Stimulated activated naive B cell treated with anti-CD40 and anti-IgM and Interleukin-4, amounts not matched to agents 10 μg/mL and 1 μg/mL and 100 μg/mL, for 72 hours (primary cell): ENCODE data around the gene IFT43.

Source experiments
- ATAC-seq, 2 donors: fragments of 150-1000 bp; cut with Tn5 transposase; replicated peaks; 2 replicates each; pipeline ENCODE4 v1.10.0; 2021; ENCODE audit warnings: moderate library complexity in 1 of 2
- DNase-seq: peaks from one replicate; pipeline ENCODE4 v3.0.0; 2021
- H3K27ac Mint-ChIP-seq: one replicate; pipeline ENCODE4 v1.8.0; 2022; ENCODE audit warnings: mild to moderate bottlenecking, mixed read lengths
- H3K27me3 Mint-ChIP-seq, 2 donors: one replicate each; pipeline ENCODE4 v1.8.0; 2022; ENCODE audit warnings: mixed read lengths in 2 of 2
- H3K36me3 Mint-ChIP-seq, 2 donors: one replicate each; pipeline ENCODE4 v1.8.0; 2022; ENCODE audit warnings: mixed read lengths in 2 of 2, mild to moderate bottlenecking in 1 of 2
- H3K4me1 Mint-ChIP-seq, 2 donors: one replicate each; pipeline ENCODE4 v1.8.0; 2022; ENCODE audit warnings: mixed read lengths in 2 of 2, mild to moderate bottlenecking in 1 of 2
- H3K4me3 Mint-ChIP-seq, 2 donors: one replicate each; pipeline ENCODE4 v1.8.0; 2022; ENCODE audit warnings: mild to moderate bottlenecking in 2 of 2, mixed read lengths in 2 of 2, moderate library complexity in 1 of 2
- H3K9me3 Mint-ChIP-seq, 2 donors: one replicate each; pipeline ENCODE4 v1.8.0; 2022; ENCODE audit warnings: mixed read lengths in 2 of 2, mild to moderate bottlenecking in 1 of 2

IFT43 gene

DNA sequence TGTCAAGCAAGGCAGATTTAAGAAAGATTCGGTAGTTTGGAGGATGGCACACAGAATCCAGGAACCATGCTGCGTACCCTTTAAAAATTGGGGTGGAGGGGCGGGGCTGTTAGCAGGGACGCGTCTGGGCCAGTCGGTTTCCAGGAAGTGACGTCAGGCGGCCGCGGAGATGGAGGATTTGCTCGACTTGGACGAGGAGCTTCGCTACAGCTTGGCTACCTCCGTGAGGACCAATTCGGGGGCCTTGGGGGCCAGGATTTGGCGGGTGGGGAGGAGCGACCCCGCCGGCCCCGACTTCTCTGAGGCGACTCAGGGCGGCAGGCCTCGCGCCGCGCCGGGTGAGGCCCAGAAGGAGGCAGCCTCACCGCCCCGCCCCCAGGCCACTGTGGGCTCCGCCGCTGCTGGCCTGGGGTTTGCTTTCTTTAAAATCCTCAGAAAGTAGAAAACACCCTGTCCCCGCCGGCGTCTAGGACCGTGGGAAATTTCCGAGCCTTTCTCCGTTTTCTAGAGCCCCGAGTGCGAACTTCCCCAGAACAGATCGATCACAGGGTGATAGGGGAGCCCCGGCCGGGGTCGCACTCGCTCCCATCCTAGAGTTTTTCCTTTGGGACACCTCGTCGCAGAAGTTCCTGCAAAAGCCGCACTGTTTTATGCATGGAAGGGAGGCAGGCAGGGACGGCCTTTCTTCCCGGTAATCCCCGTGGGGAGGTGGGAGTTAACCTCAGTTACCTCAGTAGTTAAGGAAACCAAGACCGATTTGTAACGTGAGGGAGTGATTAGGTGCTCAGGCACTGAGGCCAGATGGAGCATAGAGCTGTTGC is at the start of gene IFT43:
IFT43 (plus strand) TSS at position 146 of the 821 bp plus-strand sequence; CDS start at position 170, 24 bp downstream.
- Mint-ChIP-seq H3K9me3 (no peaks in the 10 kb centered on the region), H3K4me3 (peak within 1 kb of the TSS; percentile 91 to 93), H3K36me3 (peaks cover 7 to 8% of the 10 kb centered on the region in 2 donors), H3K27me3 (no peaks in the 10 kb centered on the region), H3K27ac (peak within 1 kb of the TSS; percentile 93), H3K4me1 (peaks cover 14 to 22% of the 10 kb centered on the region in 2 donors)
- peak; percentile 76 to 83 for ATAC-seq
- DNase-seq: peak; percentile 81

DNA sequence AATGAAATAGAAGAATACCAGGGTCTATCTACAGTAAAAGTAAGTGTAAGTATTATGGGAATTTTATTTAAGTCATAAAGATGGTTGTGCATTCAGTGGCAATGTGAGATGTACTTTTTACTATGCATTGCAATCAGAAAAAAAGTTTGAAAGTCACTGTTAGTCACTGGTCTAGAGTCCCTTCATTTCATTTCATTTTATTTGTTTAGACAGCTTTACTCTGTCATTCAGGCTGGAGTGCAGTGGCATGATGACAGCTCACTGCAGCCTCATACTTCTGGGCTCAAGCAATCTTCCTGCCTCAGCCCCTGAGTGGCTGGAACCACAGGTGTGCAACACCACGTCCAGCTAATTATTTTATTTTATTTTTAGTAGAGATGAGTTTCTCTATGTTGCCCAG is 46.4 kb upstream of the IFT43 start:
- ATAC-seq (no peak), DNase-seq (no peak)
- H3K36me3 Mint-ChIP-seq: peaks cover 6 to 18% of the 10 kb centered on the region in 2 donors
- no peak overlapping the region for H3K4me3 Mint-ChIP-seq
- peaks cover 11 to 14% of the 10 kb centered on the region in 2 donors for H3K4me1 Mint-ChIP-seq
- no peaks in the 10 kb centered on the region for H3K9me3 Mint-ChIP-seq
- H3K27ac Mint-ChIP-seq: no peak overlapping the region
- H3K27me3 Mint-ChIP-seq: no peaks in the 10 kb centered on the region

DNA sequence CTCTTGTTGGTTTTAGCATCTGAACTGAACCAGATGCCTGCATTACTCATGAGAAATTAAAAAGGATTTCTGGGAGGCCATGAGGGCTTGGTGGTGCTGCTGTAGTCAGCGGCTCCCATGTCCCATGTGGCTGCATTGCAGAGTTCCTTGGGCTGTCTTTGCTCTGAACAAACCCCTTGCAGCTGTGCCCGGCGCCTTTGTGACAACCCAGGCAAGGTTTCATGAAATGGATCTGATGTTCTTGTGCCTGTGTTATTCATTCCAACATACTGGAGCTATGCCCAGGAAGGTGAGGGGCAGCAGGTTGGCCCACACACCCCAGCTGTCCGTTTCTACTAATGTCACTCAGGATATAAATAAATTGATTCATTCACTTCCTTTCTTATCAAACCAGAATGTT is 44.5 kb upstream of the IFT43 start:
- Mint-ChIP-seq H3K4me1 (peaks cover 0 to 5% of the 10 kb centered on the region in 2 donors), H3K9me3 (no peaks in the 10 kb centered on the region), H3K27me3 (no peaks in the 10 kb centered on the region), H3K27ac (no peak overlapping the region), H3K4me3 (no peak overlapping the region), H3K36me3 (peaks cover 6 to 21% of the 10 kb centered on the region in 2 donors)
- DNase-seq: no peak
- ATAC-seq: no peak

DNA sequence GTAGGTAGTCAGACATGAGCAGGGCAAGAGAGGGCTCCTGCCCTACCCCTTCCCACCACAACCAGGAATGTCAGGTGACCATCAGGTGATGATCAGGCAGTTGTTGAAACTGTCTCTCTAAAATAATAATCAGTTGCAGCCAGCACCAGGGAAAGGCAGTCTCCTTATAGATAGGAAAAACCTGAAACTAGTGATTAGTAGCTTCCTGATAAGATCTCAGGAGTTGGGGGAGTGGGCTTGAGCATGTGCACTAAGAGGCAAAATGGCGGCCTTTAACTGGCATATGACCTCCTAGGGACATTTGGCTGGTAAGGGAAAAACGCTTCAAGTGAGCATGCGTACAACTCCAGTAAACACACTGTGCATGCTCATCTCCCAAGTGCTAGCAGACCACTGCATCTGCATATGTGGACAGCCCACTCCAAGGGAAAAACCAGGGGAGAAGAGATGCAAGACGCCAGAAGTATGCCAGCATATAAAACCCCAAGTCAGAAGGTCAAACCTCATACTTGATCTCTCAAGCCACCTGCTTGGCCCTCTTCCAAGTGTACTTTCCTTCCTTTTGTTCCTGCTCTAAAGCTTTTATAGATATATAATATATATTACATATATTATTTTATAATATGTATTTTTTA is 40.8 kb upstream of the IFT43 start:
- no peak for DNase-seq
- no peak overlapping the region for H3K4me3 Mint-ChIP-seq
- H3K27ac Mint-ChIP-seq: no peak overlapping the region
- peaks cover 0 to 5% of the 10 kb centered on the region in 2 donors for H3K4me1 Mint-ChIP-seq
- H3K36me3 Mint-ChIP-seq: peaks cover 0 to 13% of the 10 kb centered on the region in 2 donors
- peak; percentile 63 to 71 for ATAC-seq
- H3K27me3 Mint-ChIP-seq: no peaks in the 10 kb centered on the region
- no peaks in the 10 kb centered on the region for H3K9me3 Mint-ChIP-seq

DNA sequence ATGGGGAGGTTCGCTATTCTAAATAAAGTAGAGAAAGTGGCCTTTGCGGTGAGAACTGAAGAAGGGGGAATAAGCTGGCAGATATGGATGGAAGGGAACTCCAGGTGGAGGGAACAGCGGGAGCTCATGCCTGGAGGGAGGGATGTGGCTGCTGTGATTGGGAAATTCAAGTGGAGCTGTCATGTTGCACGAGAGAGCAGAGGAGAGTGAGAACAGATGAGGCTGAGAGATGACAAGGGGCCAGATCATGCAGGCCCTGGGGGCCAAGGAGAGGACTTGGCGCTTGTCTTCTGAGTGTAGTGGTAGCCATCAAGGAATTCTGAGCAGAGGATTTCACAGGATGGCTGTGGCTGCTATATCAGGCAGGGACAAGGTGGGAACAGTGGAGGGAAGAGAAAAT is 38.8 kb upstream of the IFT43 start:
- Mint-ChIP-seq H3K4me1 (peaks cover 0 to 5% of the 10 kb centered on the region in 2 donors), H3K27ac (no peak overlapping the region)
- no peak for DNase-seq

DNA sequence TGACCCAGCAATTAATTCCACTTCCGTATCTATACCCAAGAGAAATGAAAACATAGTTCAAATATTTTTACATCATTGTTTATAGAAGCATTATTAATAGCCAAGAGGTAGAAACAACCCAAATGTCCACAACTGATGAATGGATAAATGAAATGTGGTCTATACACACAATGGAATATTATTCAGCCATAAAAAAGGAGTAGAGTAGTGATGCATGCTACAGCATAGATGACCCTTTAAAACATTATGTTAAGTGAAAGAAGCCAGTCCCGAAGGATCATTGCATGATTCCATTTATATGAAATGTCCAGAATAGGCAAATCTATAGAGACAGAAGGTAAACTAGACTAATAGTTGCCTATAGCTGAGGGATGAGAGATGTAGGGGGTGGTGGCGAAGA is 33.1 kb upstream of the IFT43 start:
- Mint-ChIP-seq H3K27ac (no peak overlapping the region), H3K36me3 (peaks cover 7 to 17% of the 10 kb centered on the region in 2 donors), H3K4me1 (peaks cover 12 to 20% of the 10 kb centered on the region in 2 donors), H3K27me3 (no peaks in the 10 kb centered on the region), H3K4me3 (no peak overlapping the region), H3K9me3 (peaks cover 5 to 6% of the 10 kb centered on the region in 2 donors)
- ATAC-seq (no peak), DNase-seq (no peak)

More for the DNA sequence above, 38.8 kb upstream of the IFT43 start:
- ATAC-seq: no peak
- Mint-ChIP-seq H3K9me3 (no peaks in the 10 kb centered on the region), H3K36me3 (peaks cover 0 to 17% of the 10 kb centered on the region in 2 donors), H3K4me3 (no peak overlapping the region), H3K27me3 (no peaks in the 10 kb centered on the region)

DNA sequence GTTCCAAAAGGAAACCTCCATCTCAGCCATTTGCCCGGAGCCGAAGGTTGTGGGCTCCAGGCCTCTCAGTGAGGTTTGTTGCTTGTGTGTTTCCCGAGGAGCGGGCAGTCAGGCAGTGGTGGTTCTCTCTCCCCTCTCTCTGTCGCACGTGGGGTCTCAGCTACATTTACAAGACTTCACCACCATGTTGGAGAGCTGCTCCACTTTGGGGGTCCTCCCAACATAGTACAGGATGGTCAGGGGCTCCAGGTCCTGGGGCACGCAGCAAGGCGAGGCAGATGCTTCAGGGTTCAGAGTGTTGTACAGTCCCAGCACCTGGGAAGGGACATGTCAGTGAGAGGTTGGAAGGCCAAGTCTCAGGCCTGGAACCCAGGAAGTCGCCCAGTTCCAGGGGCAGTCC is 26.5 kb upstream of the IFT43 start:
- DNase-seq: no peak
- H3K36me3 Mint-ChIP-seq: peaks cover 13 to 19% of the 10 kb centered on the region in 2 donors

DNA sequence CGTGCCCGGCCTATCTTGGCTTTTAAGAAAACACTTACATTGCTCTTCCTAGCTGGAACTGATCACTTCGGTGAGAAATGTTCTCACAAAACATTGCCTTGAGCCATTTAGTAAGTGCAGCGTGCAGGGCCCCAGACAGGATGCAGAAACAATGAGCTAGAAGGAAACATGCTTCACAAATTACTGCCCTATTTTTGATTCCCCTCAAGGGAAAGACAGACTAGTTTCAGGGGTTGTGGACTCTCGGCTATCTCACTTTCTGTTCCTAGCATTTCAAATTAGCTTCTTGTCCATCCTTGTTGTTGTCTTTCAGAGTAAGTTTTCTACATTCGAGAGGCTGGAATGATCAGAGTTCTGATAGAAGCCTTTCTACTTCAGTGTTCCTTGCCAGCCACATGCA is 25.3 kb upstream of the IFT43 start:
- peak; percentile 91 to 95 for ATAC-seq
- peak overlapping the region; percentile 92 for H3K27ac Mint-ChIP-seq

More for the DNA sequence above, 26.5 kb upstream of the IFT43 start:
- no peak overlapping the region for H3K4me3 Mint-ChIP-seq
- H3K4me1 Mint-ChIP-seq: peaks cover 40 to 64% of the 10 kb centered on the region in 2 donors
- no peak for ATAC-seq
- H3K27ac Mint-ChIP-seq: peak overlapping the region; percentile 15
- no peaks in the 10 kb centered on the region for H3K27me3 Mint-ChIP-seq
- peaks cover 0 to 2% of the 10 kb centered on the region in 2 donors for H3K9me3 Mint-ChIP-seq

DNA sequence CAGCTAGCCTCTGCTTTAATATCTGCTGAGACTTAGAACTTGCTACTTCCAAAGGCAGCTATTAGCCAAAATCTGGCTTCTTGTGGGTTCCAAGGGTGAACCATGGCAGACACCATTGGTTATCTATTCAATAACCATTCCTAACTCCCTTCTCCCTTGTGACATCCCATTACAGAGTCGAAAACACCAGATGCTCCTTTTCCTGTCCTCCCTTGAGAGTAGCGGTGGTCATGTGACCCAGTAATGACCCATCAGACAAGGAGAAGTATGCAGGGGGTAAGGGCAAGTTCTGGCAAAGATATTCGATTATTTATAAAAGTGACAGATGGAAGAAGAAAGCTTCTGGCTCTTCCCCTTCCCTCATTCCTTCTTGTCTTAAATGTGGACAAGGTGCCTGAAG is 23.9 kb upstream of the IFT43 start:
- DNase-seq (no peak), ATAC-seq (no peak)
- Mint-ChIP-seq H3K27ac (no peak overlapping the region), H3K4me1 (peaks cover 41 to 62% of the 10 kb centered on the region in 2 donors), H3K27me3 (no peaks in the 10 kb centered on the region), H3K4me3 (no peak overlapping the region), H3K36me3 (peaks cover 18 to 27% of the 10 kb centered on the region in 2 donors), H3K9me3 (peaks cover 0 to 2% of the 10 kb centered on the region in 2 donors)

More for the DNA sequence above, 25.3 kb upstream of the IFT43 start:
- Mint-ChIP-seq H3K9me3 (peaks cover 0 to 2% of the 10 kb centered on the region in 2 donors), H3K27me3 (no peaks in the 10 kb centered on the region), H3K4me1 (peaks cover 39 to 58% of the 10 kb centered on the region in 2 donors), H3K36me3 (peaks cover 13 to 16% of the 10 kb centered on the region in 2 donors), H3K4me3 (peak overlapping the region; percentile 44 to 60)
- no peak for DNase-seq

DNA sequence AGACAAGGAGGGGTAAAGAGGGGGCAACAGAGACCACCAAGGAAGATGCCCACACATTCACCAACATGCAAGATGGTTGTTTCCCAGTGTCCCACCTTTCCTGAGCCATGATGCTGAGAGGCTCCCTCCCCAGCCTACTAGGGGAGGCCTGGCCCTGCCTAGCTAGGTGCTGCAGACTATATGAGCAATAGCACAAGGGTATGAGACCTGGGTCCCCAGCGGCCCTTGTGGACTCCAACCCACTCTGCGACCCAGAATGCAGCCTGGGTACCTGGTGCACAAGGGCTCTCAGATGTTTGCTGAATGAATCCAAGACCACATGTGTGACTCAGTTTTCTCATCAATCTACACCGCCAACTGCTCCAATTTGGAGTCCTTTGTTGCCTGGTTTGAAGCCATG is 17.7 kb upstream of the IFT43 start:
- DNase-seq: no peak
- no peaks in the 10 kb centered on the region for H3K27me3 Mint-ChIP-seq
- H3K9me3 Mint-ChIP-seq: no peaks in the 10 kb centered on the region
- H3K27ac Mint-ChIP-seq: no peak overlapping the region
- H3K4me1 Mint-ChIP-seq: peaks cover 9 to 18% of the 10 kb centered on the region in 2 donors
- H3K36me3 Mint-ChIP-seq: peaks cover 12 to 18% of the 10 kb centered on the region in 2 donors
- ATAC-seq: no peak
- no peak overlapping the region for H3K4me3 Mint-ChIP-seq

DNA sequence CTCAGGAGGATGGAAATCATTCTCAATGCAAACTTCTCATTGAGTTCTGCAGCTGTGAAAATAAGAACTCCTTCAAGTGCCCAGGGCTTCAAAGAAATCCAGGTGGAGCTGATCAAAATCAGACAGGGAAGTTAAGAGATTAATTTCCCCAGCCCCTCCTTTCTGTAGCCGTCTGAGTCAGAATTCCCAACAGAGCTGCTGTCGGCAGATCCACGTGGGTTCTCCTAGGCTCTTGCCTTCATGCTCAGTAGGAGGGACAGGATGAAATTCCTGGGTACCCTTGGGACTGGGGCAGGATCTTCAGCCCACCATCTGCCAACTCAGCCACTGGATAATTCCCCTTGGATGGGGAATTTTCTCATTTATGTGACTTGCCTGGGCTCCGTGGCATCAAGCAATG is 17.1 kb upstream of the IFT43 start:
- Mint-ChIP-seq H3K4me1 (peaks cover 9 to 18% of the 10 kb centered on the region in 2 donors), H3K4me3 (no peak overlapping the region)
- DNase-seq: no peak

DNA sequence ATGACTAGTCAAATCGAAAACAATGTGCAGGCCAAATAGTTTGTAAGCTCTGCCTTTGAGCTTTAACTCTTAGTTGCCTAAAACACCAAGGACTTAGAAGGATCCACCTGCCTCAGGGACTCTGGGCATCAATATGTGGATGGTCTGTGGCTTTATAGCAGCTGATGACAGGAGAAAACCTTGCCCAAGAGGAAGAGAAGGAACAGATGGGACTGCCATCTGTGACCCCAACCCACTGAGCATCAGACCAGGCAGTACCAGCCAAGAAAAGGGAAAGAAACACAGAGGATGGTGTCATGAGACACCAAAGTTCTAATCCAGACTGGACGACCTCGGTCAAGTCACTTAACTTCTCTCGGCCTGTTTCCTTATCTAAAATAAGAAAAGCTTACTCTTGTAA is 16.4 kb upstream of the IFT43 start:
- no peak overlapping the region for H3K4me3 Mint-ChIP-seq

More for the DNA sequence above, 17.1 kb upstream of the IFT43 start:
- no peaks in the 10 kb centered on the region for H3K27me3 Mint-ChIP-seq
- no peak overlapping the region for H3K27ac Mint-ChIP-seq
- H3K9me3 Mint-ChIP-seq: no peaks in the 10 kb centered on the region
- H3K36me3 Mint-ChIP-seq: peaks cover 10 to 18% of the 10 kb centered on the region in 2 donors
- ATAC-seq: no peak

DNA sequence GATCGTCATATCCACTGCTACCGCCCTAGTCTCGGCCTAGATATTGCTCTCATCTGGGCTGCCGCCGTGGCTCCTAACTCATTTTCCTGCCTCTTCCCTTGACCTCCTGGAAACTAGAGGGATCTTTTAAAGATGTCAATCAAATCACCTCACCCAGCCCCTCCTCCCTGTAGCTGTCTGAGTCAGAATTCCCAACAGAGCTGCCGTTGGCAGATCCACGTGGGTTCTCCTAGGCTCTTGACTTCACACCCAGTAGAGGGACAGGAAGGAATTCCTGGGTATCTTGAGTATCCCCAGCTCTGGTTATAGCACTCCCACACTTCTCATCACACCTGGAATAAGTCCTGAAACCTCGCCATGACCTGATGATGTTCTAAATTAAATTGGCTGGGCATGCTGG is 15.7 kb upstream of the IFT43 start:
- H3K27me3 Mint-ChIP-seq: no peaks in the 10 kb centered on the region
- no peaks in the 10 kb centered on the region for H3K9me3 Mint-ChIP-seq
- H3K4me1 Mint-ChIP-seq: peaks cover 9 to 18% of the 10 kb centered on the region in 2 donors
- DNase-seq (no peak), ATAC-seq (no peak)
- peaks cover 10 to 18% of the 10 kb centered on the region in 2 donors for H3K36me3 Mint-ChIP-seq
- no peak overlapping the region for H3K4me3 Mint-ChIP-seq
- H3K27ac Mint-ChIP-seq: no peak overlapping the region

More for the DNA sequence above, 16.4 kb upstream of the IFT43 start:
- no peak overlapping the region for H3K27ac Mint-ChIP-seq
- H3K27me3 Mint-ChIP-seq: no peaks in the 10 kb centered on the region
- ATAC-seq (no peak), DNase-seq (no peak)
- peaks cover 10 to 18% of the 10 kb centered on the region in 2 donors for H3K36me3 Mint-ChIP-seq
- peaks cover 9 to 18% of the 10 kb centered on the region in 2 donors for H3K4me1 Mint-ChIP-seq
- no peaks in the 10 kb centered on the region for H3K9me3 Mint-ChIP-seq

DNA sequence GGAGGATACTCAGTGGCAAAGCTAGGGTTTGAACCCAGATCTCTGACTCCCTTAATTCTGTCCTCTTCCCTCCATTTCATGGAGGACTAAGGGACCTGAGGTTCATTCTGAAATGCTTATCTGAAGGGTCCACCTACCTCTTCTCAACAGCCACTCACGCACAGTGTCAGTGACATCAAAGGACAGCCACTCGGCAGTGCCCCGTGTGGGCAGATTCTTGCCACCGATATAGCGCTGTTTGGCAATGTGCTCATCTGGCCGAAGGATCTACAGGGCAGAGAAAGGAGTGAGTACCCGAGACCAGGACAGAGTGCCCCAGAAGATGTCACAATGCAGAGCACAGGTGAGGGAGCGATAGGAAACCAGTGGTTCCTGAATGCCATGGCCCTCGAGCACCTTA is 14.6 kb upstream of the IFT43 start:
- H3K4me3 Mint-ChIP-seq: no peak overlapping the region

More for the DNA sequence above, 14.6 kb upstream of the IFT43 start:
- Mint-ChIP-seq H3K9me3 (no peaks in the 10 kb centered on the region), H3K36me3 (peaks cover 8 to 12% of the 10 kb centered on the region in 2 donors), H3K4me1 (peaks cover 0 to 12% of the 10 kb centered on the region in 2 donors), H3K27ac (no peak overlapping the region), H3K27me3 (no peaks in the 10 kb centered on the region)
- DNase-seq (no peak), ATAC-seq (no peak)
